OCI-LY1 (cell line): ENCODE measurements around the gene LELP1.

Source experiments
- EZH2 ChIP-seq: fragments of 200-600 bp; sonication (generic), shearing (Covaris generic); IDR thresholded peaks from 2 replicates; pipeline ENCODE4 v1.8.0; 2017; ENCODE audit warnings: borderline replicate concordance, mixed run types, mild to moderate bottlenecking, antibody characterized with exemption, low read length, moderate library complexity, mixed read lengths
- TF ChIP-seq, protein P1 (sequence below): fragments of 200-600 bp; sonication (generic), shearing (Covaris generic); IDR thresholded peaks from 2 replicates; pipeline ENCODE4 v1.5.1; 2017; ENCODE audit warnings: mild to moderate bottlenecking, antibody characterized with exemption, low read length, moderate library complexity, mixed read lengths

DNA sequence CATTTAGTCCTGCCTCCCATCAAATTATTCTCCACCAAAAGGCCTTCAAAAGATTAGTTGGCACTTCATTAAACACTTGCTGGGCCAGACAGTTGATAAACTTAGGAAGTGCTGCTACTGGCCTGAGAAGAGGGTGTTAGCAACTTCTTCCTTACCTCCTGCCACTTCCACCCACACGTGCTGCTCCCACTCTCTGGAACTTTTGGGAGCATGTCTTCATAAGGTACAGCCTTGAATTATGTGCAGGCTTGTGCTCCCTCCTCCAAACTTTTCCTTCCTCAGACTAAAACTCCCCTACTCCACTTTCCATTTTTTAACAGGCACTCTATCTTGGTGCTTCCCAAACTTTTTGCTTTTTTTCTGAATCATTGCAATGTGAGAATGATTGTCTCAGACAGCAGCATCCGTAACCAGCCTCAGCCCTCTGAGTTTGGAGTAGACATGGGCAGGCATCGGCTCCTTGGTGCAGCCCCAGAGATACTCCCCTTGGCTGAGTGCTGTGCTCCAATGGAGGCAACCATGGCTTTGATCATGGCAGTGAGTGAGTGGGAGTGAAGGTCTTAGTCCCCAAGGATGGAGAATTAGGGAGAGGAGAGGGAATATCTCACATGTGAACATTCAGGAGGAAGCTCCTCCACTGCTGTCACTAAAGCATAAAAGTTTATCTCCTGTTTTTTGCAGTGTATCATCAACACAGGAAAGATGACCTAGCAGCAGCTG, 8.7 kb upstream of the LELP1 start:
- TF ChIP-seq, protein P1, sequence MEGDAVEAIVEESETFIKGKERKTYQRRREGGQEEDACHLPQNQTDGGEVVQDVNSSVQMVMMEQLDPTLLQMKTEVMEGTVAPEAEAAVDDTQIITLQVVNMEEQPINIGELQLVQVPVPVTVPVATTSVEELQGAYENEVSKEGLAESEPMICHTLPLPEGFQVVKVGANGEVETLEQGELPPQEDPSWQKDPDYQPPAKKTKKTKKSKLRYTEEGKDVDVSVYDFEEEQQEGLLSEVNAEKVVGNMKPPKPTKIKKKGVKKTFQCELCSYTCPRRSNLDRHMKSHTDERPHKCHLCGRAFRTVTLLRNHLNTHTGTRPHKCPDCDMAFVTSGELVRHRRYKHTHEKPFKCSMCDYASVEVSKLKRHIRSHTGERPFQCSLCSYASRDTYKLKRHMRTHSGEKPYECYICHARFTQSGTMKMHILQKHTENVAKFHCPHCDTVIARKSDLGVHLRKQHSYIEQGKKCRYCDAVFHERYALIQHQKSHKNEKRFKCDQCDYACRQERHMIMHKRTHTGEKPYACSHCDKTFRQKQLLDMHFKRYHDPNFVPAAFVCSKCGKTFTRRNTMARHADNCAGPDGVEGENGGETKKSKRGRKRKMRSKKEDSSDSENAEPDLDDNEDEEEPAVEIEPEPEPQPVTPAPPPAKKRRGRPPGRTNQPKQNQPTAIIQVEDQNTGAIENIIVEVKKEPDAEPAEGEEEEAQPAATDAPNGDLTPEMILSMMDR = no peak
- TF ChIP-seq EZH2 = no peak
